WTC11 (cell line): ENCODE data around the gene MLPH. TPM values are rescaled to one million over a fixed set of nuclear protein-coding genes. Genes with fewer than 3 reads are reported as not detected.

Source experiments
- ATAC-seq: fragments of 200-7000 bp; cut with Tn5 transposase; 2 replicates; pipeline ENCODE4 v1.10.0; 2021; ENCODE audit warnings: mild to moderate bottlenecking, moderate library complexity
- CTCF ChIA-PET: fragments of 300-600 bp; sonication (Branson Sonifier 250); formaldehyde crosslinking; loops from one replicate; lab custom pipeline; 2021; ENCODE audit warnings: antibody characterized with exemption; lab: Charles Lee
- POLR2A ChIA-PET: fragments of 350-600 bp; sonication (Branson Sonifier 250); formaldehyde crosslinking; loops from one replicate; lab custom pipeline; 2021; ENCODE audit warnings: antibody characterized with exemption; lab: Charles Lee
- DNase-seq: peaks from one replicate; pipeline ENCODE4 v3.0.0; 2021; ENCODE audit warnings: low spot score
- H3K27ac Mint-ChIP-seq: 2 replicates; pipeline ENCODE4 v1.8.0; 2021; ENCODE audit warnings: mixed read lengths
- H3K27me3 Mint-ChIP-seq: 2 replicates; pipeline ENCODE4 v1.8.0; 2021; ENCODE audit warnings: low read depth, mild to moderate bottlenecking, moderate library complexity, mixed read lengths
- H3K36me3 Mint-ChIP-seq: 2 replicates; pipeline ENCODE4 v1.8.0; 2021; ENCODE audit warnings: mixed read lengths
- H3K4me1 Mint-ChIP-seq: 2 replicates; pipeline ENCODE4 v1.8.0; 2022; ENCODE audit warnings: mixed read lengths
- H3K4me3 Mint-ChIP-seq: 2 replicates; pipeline ENCODE4 v1.8.0; 2021; ENCODE audit warnings: mild to moderate bottlenecking, moderate library complexity, mixed read lengths
- H3K9me3 Mint-ChIP-seq: 2 replicates; pipeline ENCODE4 v1.8.0; 2021; ENCODE audit warnings: mixed read lengths
- CBFB ChIP-seq: sonication (generic); formaldehyde crosslinking; IDR thresholded peaks from 2 replicates; pipeline ENCODE4 v1.8.1; 2022; ENCODE audit warnings: mild to moderate bottlenecking, low read depth, missing genetic modification reagents
- CREB1 ChIP-seq: sonication (generic); formaldehyde crosslinking; IDR thresholded peaks from 2 replicates; pipeline ENCODE4 v1.8.0; 2023; ENCODE audit warnings: mild to moderate bottlenecking, missing genetic modification reagents
- ELF4 ChIP-seq: sonication (generic); formaldehyde crosslinking; IDR thresholded peaks from 2 replicates; pipeline ENCODE4 v1.8.1; 2022; ENCODE audit warnings: low read depth, mild to moderate bottlenecking, moderate library complexity, missing genetic modification reagents
- ETV6 ChIP-seq: sonication (generic); formaldehyde crosslinking; IDR thresholded peaks from 2 replicates; pipeline ENCODE4 v1.8.1; 2022; ENCODE audit warnings: mild to moderate bottlenecking, missing genetic modification reagents
- FOXK1 ChIP-seq: sonication (generic); formaldehyde crosslinking; IDR thresholded peaks from 2 replicates; pipeline ENCODE4 v1.8.0; 2022; ENCODE audit warnings: mild to moderate bottlenecking, moderate library complexity, missing genetic modification reagents
- IRF2 ChIP-seq: sonication (generic); formaldehyde crosslinking; IDR thresholded peaks from 2 replicates; pipeline ENCODE4 v1.8.0; 2022; ENCODE audit warnings: low read depth, missing genetic modification reagents, borderline replicate concordance
- KAT7 ChIP-seq: sonication (generic); formaldehyde crosslinking; IDR thresholded peaks from 2 replicates; pipeline ENCODE4 v1.8.1; 2023; ENCODE audit warnings: missing genetic modification reagents, mild to moderate bottlenecking, borderline replicate concordance
- MXD4 ChIP-seq: fragments of 250-450 bp; sonication (Bioruptor Pico); IDR thresholded peaks from 2 replicates; pipeline ENCODE4 v1.8.0; 2021; ENCODE audit warnings: mild to moderate bottlenecking, moderate library complexity, borderline replicate concordance
- NR1H2 ChIP-seq: sonication (generic); formaldehyde crosslinking; IDR thresholded peaks from 2 replicates; pipeline ENCODE4 v1.9.0; 2021; ENCODE audit warnings: mild to moderate bottlenecking, moderate library complexity, missing genetic modification reagents
- NR2C2 ChIP-seq: sonication (generic); formaldehyde crosslinking; IDR thresholded peaks from 2 replicates; pipeline ENCODE4 v1.8.0; 2022; ENCODE audit warnings: mild to moderate bottlenecking, missing genetic modification reagents
- SOX15 ChIP-seq: fragments of 250-450 bp; sonication (Bioruptor Pico); IDR thresholded peaks from 2 replicates; pipeline ENCODE4 v1.9.0; 2021; ENCODE audit warnings: mild to moderate bottlenecking
- TCF7 ChIP-seq: sonication (generic); formaldehyde crosslinking; IDR thresholded peaks from 2 replicates; pipeline ENCODE4 v1.8.0; 2022; ENCODE audit warnings: mild to moderate bottlenecking, low read depth, missing genetic modification reagents, moderate library complexity
- TEAD1 ChIP-seq: sonication (generic); formaldehyde crosslinking; IDR thresholded peaks from 2 replicates; pipeline ENCODE4 v1.8.0; 2022; ENCODE audit warnings: mild to moderate bottlenecking, missing genetic modification reagents
- ZNF219 ChIP-seq: sonication (generic); formaldehyde crosslinking; IDR thresholded peaks from 2 replicates; pipeline ENCODE4 v1.8.0; 2023; ENCODE audit warnings: missing genetic modification reagents, mild to moderate bottlenecking, borderline replicate concordance
- ZNF396 ChIP-seq: fragments of 250-450 bp; sonication (Bioruptor Pico); IDR thresholded peaks from 2 replicates; pipeline ENCODE4 v1.8.0; 2021; ENCODE audit warnings: mild to moderate bottlenecking, moderate library complexity, borderline replicate concordance
- ZNF671 ChIP-seq: fragments of 250-450 bp; sonication (Bioruptor Pico); IDR thresholded peaks from 2 replicates; pipeline ENCODE4 v1.8.0; 2021; ENCODE audit warnings: mild to moderate bottlenecking
- total RNA-seq: library from RNA; stranded (reverse); gene quantifications from 3 replicates; pipeline ENCODE4 v1.2.3, GENCODE V29; 2021
- TF ChIP-seq, protein P1 (sequence below): sonication (generic); formaldehyde crosslinking; IDR thresholded peaks from 2 replicates; pipeline ENCODE4 v1.8.1; 2023; ENCODE audit warnings: mild to moderate bottlenecking, missing genetic modification reagents, moderate library complexity
- TF ChIP-seq, protein P2 (sequence below): sonication (generic); formaldehyde crosslinking; IDR thresholded peaks from 2 replicates; pipeline ENCODE4 v1.8.1; 2023; ENCODE audit warnings: mild to moderate bottlenecking, missing genetic modification reagents, moderate library complexity
- TF ChIP-seq, protein P3 (sequence below): fragments of 250-450 bp; sonication (Bioruptor Pico); IDR thresholded peaks from 2 replicates; pipeline ENCODE4 v1.9.0; 2021; ENCODE audit warnings: mild to moderate bottlenecking, borderline replicate concordance
- TF ChIP-seq, protein P4 (sequence below): fragments of 200-600 bp; IDR thresholded peaks from 2 replicates; pipeline ENCODE4 v1.8.0; 2022; ENCODE audit warnings: antibody characterized with exemption
- TF ChIP-seq, protein P5 (sequence below): sonication (generic); formaldehyde crosslinking; IDR thresholded peaks from 2 replicates; pipeline ENCODE4 v1.8.1; 2022; ENCODE audit warnings: mild to moderate bottlenecking, missing genetic modification reagents, moderate library complexity, borderline replicate concordance

The MLPH gene
- total RNA-seq, 1 experiment from 2014 or later = 10.3 TPM

DNA sequence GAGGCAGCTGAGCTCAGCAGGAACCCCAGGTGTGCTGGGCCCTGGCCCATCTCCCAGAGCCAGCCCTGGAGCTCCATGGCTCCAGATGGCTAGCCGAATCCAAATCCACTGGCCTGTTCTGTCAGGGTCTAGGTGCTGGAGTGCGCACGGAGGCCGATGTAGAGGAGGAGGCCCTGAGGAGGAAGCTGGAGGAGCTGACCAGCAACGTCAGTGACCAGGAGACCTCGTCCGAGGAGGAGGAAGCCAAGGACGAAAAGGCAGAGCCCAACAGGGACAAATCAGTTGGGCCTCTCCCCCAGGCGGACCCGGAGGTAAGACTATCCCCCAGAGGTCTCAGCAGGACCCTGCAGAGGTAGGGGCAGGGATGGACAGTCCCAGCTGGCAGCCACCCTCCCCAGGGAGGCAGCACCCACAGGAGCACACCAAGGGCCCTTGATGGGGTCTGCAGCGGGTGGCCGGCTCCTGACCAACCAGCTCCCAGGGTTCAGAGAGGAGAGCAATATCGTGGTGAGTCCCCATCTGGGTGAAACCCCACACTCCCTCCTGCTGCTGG lies 53.2 kb downstream of the MLPH start:
- H3K4me3 Mint-ChIP-seq = no peak overlapping the region
- ATAC-seq = no peak

DNA sequence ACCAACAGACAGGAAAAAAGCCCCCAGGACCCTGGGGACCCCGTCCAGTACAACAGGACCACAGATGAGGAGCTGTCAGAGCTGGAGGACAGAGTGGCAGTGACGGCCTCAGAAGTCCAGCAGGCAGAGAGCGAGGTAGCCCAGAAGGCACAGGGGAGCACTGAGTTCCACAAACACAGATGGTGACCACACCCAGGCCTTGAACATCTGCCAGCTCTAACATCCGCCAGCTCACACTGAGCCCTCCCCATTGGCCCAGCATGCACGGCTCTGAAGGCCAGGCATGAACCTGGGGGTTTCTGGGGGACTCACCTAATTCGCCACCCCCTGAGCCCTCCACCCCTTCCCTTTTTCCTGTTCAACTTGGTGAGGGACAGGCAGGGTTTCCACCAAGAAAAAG lies 53.8 kb downstream of the MLPH start:
- DNase-seq (no peak), ATAC-seq (no peak)
- no peak overlapping the region for H3K27ac Mint-ChIP-seq
- TF ChIP-seq TEAD1 (CRISPR knock-in tag) (no peak), FOXK1 (CRISPR knock-in tag) (no peak), ZNF219 (CRISPR knock-in tag) (no peak), ZNF671 (CRISPR knock-in tag) (no peak), ELF4 (CRISPR knock-in tag) (no peak), IRF2 (CRISPR knock-in tag) (no peak), NR1H2 (no peak)
- TF ChIP-seq, protein P1, sequence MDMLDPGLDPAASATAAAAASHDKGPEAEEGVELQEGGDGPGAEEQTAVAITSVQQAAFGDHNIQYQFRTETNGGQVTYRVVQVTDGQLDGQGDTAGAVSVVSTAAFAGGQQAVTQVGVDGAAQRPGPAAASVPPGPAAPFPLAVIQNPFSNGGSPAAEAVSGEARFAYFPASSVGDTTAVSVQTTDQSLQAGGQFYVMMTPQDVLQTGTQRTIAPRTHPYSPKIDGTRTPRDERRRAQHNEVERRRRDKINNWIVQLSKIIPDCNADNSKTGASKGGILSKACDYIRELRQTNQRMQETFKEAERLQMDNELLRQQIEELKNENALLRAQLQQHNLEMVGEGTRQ (CRISPR knock-in tag) = no peak
- TF ChIP-seq, protein P2, sequence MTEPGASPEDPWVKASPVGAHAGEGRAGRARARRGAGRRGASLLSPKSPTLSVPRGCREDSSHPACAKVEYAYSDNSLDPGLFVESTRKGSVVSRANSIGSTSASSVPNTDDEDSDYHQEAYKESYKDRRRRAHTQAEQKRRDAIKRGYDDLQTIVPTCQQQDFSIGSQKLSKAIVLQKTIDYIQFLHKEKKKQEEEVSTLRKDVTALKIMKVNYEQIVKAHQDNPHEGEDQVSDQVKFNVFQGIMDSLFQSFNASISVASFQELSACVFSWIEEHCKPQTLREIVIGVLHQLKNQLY (CRISPR knock-in tag) = no peak
- H3K9me3 Mint-ChIP-seq = no peaks in the 10 kb centered on the region
- ChIA-PET POLR2A (no interaction called here), CTCF (interaction anchor here (2.3 to 5.5 kb wide), 2 partner anchors 28 to 31 kb away, joined by 9 to 23 read pairs; no protein-coding TSS in a partner anchor)
- H3K4me3 Mint-ChIP-seq = no peak overlapping the region
- H3K27me3 Mint-ChIP-seq = no peaks in the 10 kb centered on the region; the same call in 1 of the 2 replicates
- peaks cover 8% of the 10 kb centered on the region for H3K4me1 Mint-ChIP-seq
- H3K36me3 Mint-ChIP-seq = peaks cover 2% of the 10 kb centered on the region; the same call in 1 of the 2 replicates

More for the DNA sequence above, 53.2 kb downstream of the MLPH start:
- Mint-ChIP-seq H3K27me3 (no peaks in the 10 kb centered on the region; the same call in 1 of the 2 replicates), H3K9me3 (no peaks in the 10 kb centered on the region), H3K4me1 (peaks cover 6% of the 10 kb centered on the region; the same call in 1 of the 2 replicates), H3K27ac (no peak overlapping the region), H3K36me3 (peaks cover 2% of the 10 kb centered on the region; the same call in 1 of the 2 replicates)
- POLR2A ChIA-PET = no interaction called here
- TF ChIP-seq NR1H2 (no peak), ZNF671 (CRISPR knock-in tag) (no peak), ZNF219 (CRISPR knock-in tag) (no peak), TCF7 (CRISPR knock-in tag) (no peak), NR2C2 (CRISPR knock-in tag) (no peak), MXD4 (no peak), KAT7 (CRISPR knock-in tag) (no peak), SOX15 (no peak), CREB1 (CRISPR knock-in tag) (no peak), ETV6 (CRISPR knock-in tag) (no peak), CBFB (CRISPR knock-in tag) (no peak), ZNF396 (CRISPR knock-in tag) (no peak)
- TF ChIP-seq, protein P3, sequence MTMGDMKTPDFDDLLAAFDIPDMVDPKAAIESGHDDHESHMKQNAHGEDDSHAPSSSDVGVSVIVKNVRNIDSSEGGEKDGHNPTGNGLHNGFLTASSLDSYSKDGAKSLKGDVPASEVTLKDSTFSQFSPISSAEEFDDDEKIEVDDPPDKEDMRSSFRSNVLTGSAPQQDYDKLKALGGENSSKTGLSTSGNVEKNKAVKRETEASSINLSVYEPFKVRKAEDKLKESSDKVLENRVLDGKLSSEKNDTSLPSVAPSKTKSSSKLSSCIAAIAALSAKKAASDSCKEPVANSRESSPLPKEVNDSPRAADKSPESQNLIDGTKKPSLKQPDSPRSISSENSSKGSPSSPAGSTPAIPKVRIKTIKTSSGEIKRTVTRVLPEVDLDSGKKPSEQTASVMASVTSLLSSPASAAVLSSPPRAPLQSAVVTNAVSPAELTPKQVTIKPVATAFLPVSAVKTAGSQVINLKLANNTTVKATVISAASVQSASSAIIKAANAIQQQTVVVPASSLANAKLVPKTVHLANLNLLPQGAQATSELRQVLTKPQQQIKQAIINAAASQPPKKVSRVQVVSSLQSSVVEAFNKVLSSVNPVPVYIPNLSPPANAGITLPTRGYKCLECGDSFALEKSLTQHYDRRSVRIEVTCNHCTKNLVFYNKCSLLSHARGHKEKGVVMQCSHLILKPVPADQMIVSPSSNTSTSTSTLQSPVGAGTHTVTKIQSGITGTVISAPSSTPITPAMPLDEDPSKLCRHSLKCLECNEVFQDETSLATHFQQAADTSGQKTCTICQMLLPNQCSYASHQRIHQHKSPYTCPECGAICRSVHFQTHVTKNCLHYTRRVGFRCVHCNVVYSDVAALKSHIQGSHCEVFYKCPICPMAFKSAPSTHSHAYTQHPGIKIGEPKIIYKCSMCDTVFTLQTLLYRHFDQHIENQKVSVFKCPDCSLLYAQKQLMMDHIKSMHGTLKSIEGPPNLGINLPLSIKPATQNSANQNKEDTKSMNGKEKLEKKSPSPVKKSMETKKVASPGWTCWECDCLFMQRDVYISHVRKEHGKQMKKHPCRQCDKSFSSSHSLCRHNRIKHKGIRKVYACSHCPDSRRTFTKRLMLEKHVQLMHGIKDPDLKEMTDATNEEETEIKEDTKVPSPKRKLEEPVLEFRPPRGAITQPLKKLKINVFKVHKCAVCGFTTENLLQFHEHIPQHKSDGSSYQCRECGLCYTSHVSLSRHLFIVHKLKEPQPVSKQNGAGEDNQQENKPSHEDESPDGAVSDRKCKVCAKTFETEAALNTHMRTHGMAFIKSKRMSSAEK (CRISPR knock-in tag) = no peak
- TF ChIP-seq, protein P4, sequence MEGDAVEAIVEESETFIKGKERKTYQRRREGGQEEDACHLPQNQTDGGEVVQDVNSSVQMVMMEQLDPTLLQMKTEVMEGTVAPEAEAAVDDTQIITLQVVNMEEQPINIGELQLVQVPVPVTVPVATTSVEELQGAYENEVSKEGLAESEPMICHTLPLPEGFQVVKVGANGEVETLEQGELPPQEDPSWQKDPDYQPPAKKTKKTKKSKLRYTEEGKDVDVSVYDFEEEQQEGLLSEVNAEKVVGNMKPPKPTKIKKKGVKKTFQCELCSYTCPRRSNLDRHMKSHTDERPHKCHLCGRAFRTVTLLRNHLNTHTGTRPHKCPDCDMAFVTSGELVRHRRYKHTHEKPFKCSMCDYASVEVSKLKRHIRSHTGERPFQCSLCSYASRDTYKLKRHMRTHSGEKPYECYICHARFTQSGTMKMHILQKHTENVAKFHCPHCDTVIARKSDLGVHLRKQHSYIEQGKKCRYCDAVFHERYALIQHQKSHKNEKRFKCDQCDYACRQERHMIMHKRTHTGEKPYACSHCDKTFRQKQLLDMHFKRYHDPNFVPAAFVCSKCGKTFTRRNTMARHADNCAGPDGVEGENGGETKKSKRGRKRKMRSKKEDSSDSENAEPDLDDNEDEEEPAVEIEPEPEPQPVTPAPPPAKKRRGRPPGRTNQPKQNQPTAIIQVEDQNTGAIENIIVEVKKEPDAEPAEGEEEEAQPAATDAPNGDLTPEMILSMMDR = no peak
- TF ChIP-seq, protein P5, sequence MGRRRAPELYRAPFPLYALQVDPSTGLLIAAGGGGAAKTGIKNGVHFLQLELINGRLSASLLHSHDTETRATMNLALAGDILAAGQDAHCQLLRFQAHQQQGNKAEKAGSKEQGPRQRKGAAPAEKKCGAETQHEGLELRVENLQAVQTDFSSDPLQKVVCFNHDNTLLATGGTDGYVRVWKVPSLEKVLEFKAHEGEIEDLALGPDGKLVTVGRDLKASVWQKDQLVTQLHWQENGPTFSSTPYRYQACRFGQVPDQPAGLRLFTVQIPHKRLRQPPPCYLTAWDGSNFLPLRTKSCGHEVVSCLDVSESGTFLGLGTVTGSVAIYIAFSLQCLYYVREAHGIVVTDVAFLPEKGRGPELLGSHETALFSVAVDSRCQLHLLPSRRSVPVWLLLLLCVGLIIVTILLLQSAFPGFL (CRISPR knock-in tag) = no peak
- DNase-seq = no peak
- CTCF ChIA-PET = interaction anchor here (1.5 to 5.5 kb wide), 3 partner anchors 27 to 65 kb away, joined by 3 to 23 read pairs (median 9); no protein-coding TSS in a partner anchor
